C4-2B (cell line): Measurements from ENCODE around the gene KPNB1.

Experiments
- H3K27ac ChIP-seq: fragments of 450-650 bp; 2 replicates; pipeline ENCODE4 v1.5.1; 2017
- ZFX ChIP-seq: fragments of 450-650 bp; IDR thresholded peaks from 2 replicates; pipeline ENCODE4 v1.6.1; 2017
- TF ChIP-seq, protein P1 (sequence below): fragments of 450-650 bp; conservative IDR thresholded peaks from 2 replicates; pipeline ENCODE4 v1.5.1; 2017; ENCODE audit warnings: mild to moderate bottlenecking

KPNB1 gene

DNA sequence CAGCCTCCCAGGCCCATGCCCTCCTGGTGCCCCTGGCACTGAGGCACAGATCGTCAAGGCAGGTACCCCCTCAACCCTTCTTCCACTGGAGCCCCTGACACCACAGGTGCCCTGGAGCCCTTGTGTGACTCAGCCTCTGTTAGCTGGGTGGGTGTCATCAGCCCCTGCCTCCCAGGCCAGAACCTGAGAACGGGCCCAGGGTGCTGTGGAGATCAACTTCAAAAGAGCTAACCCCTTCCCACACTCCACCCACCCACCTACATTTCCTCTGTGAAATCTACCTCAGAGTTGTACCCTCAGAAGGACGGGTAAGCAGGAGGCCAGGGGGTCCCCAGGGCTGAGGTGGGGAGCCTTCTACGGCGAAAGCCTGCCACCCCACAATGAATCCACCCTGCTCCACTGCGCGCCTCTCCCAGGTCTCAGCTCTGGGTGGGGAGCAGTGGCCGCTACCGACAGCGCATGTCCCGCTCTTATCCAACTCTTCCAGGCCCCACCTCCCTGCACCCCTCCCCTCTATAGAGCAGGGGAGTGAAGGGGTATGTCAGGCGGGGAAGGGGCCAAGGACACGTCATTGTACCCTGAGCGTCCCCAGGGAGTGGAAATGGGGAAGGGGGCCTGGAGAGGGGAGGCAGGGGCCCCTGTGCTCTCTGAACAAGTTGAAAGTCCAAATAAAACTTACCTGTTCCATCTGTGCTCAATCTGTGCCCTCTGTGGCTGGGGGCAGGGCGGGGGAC, 61.8 kb downstream of the KPNB1 start:
- no peak for TF ChIP-seq ZFX
- TF ChIP-seq, protein P1, sequence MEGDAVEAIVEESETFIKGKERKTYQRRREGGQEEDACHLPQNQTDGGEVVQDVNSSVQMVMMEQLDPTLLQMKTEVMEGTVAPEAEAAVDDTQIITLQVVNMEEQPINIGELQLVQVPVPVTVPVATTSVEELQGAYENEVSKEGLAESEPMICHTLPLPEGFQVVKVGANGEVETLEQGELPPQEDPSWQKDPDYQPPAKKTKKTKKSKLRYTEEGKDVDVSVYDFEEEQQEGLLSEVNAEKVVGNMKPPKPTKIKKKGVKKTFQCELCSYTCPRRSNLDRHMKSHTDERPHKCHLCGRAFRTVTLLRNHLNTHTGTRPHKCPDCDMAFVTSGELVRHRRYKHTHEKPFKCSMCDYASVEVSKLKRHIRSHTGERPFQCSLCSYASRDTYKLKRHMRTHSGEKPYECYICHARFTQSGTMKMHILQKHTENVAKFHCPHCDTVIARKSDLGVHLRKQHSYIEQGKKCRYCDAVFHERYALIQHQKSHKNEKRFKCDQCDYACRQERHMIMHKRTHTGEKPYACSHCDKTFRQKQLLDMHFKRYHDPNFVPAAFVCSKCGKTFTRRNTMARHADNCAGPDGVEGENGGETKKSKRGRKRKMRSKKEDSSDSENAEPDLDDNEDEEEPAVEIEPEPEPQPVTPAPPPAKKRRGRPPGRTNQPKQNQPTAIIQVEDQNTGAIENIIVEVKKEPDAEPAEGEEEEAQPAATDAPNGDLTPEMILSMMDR: no peak
- no peak overlapping the region for H3K27ac ChIP-seq

DNA sequence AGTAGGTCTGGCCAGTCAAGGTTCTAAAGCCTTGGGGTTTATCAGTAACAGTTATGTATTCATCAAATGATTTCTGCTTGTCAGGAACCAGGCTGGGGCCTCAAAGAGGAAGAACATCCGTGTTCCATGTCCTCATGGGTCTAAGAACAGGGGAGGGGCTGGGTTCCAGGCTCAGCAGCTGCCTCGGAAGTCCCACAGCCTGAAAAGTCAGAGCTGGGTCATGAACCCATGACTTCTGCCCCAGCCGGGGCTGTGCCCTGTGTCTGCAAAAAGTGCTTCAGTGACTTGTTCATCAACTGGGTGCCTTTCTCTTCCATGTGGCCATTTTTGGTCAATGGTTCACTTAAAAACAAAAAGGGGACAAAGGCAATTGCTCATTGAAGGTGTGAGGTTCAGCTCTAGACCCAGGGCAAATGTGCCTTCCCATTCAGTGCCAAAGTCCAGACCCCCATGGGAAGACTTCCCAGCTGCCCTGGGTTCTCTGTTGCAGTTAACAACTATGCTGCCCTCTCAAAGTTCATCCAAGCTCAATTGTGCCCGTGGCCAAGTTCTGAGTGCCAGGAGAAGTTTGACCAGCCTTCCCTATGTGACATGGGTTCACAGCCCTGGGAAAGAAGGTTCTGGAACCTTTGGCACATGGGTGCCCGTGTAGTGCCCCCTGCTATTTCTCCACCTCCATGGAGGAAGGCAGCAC, 62.8 kb downstream of the KPNB1 start:
- TF ChIP-seq, protein P1: no peak
- no peak for TF ChIP-seq ZFX

DNA sequence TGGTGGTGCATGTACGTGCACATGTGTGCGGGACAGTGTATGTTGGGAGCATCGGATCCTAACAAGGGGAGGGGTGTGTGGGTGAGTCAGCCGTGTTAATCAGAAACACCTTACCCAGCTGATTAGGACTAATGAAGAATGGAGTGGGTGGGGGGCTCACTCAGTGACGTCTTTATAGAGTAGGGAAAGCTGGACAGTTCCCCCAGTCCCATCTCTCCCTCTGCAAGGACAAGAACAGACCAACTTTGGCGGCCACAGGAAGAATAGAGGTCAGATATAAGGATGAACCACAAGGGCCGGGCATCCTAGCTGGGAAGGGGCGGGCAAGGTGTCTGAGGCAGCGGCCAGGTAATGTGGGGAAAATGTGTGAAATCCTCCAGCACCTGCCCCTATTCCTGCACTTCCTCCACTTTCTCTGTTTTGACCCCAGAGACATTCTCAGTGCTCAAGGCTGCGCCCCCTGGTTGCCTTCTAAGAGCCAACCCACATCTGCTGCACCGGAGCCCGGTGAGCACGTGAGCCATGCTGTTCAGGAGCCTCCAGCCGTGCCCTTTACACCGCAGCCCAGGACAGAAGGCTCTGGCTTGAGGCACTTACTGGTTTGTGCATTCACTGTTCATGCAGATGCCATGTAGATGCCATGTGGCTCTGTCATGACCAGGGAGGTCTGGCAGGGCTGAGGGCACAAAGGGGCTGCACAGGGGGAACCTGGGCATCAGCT, 64.4 kb downstream of the KPNB1 start:
- TF ChIP-seq, protein P1: no peak
- no peak for TF ChIP-seq ZFX
- H3K27ac ChIP-seq: no peak overlapping the region

More for the DNA sequence above, 62.8 kb downstream of the KPNB1 start:
- H3K27ac ChIP-seq: no peak overlapping the region

DNA sequence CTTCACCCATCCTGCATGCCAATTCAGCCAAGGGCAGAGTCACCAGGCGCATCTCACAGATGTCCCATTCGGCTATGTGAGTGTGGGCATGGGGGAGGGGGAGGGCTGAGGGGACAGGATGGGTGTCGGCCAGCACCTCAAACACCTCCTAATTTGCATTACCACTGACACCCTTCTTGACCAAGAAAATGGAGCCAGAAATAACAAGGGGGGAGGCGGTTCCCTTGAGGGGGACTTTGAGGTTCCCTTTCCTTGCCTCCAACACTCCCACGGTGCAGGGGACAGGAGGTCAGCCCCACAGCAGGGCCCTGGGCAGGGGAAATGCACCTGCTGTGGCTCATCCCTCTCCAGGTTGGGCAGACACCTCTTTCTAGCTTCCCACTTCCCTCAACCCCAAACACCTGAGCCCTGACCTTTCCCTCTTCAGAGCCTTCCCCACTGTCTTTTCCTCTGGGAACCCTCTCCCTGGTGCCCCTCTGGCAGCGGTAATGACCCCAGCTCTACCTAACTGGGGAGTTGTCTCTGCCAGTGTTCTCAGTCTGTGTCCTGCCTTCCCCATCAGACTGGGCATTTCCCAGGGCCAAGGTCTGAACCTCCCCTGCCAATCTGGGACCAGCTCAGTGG, 65.2 kb downstream of the KPNB1 start:
- TF ChIP-seq ZFX: no peak
- TF ChIP-seq, protein P1: no peak
- no peak overlapping the region for H3K27ac ChIP-seq

DNA sequence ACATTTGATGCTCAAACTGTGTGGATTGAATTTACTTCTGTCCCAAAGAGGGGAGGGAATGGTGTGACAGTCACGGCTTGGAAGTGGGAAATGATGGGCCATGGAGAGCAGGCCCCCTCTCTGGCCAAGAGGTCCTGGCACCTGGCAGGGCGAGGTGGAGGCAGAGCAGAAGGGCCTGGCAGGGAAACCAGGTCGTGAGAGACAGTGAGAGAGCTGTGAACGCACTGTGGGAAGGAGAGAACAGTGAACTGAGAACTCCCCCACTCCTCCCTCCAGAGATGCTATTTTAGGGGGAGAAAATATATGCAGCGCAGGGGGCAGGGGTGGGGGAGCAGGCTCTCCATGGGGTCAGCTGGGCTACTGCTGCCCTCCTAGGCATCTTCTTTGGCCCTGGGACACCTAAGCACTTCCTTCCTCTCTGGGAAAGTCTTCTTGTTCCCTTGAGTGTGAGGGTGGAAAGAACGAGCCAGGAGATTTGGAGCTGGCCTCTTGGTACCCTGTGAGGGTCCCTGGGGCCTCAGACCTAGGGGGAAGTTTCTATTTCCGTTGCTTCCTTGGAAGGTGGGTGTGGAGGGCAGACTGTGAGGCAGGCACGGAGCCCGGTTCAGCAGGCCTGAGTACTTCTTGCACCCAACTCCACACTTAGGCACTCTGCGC, 66.1 kb downstream of the KPNB1 start:
- H3K27ac ChIP-seq: no peak overlapping the region
- TF ChIP-seq, protein P1: no peak
- TF ChIP-seq ZFX: no peak

GRCh38 chr17:47716375-47716774, 66.7 kb downstream of the KPNB1 start:
- no peak for TF ChIP-seq ZFX
- TF ChIP-seq, protein P1: no peak
- H3K27ac ChIP-seq: no peak overlapping the region
